ENCODE data around the gene TCF7L2. TPM values are rescaled to one million over a fixed set of nuclear protein-coding genes. Genes with fewer than 3 reads are reported as not detected.

TCF7L2 gene
- total RNA-seq, 2 experiments from 2014 or later = 0.26 to 0.42 TPM

GRCh38 chr10:113175756-113176651, 226.0 kb downstream of the TCF7L2 start:
- H3K27ac Mint-ChIP-seq = no peak overlapping the region
- ChIA-PET POLR2A (no interaction called here), CTCF (no interaction called here)
- no peaks in the 10 kb centered on the region for H3K9me3 Mint-ChIP-seq (ENCODE audit: insufficient read depth)
- no peak for ATAC-seq
- no peaks in the 10 kb centered on the region for H3K36me3 Mint-ChIP-seq (ENCODE audit: low read depth)
- H3K4me3 Mint-ChIP-seq = no peak overlapping the region
- no peaks in the 10 kb centered on the region for H3K27me3 Mint-ChIP-seq (ENCODE audit: low read depth)
- no peaks in the 10 kb centered on the region for H3K4me1 Mint-ChIP-seq (ENCODE audit: low read depth)
- no peak for DNase-seq

GRCh38 chr10:113176652-113177155, 226.7 kb downstream of the TCF7L2 start:
- CTCF ChIA-PET = no interaction called here
- H3K27me3 Mint-ChIP-seq (ENCODE audit: low read depth) = no peaks in the 10 kb centered on the region
- POLR2A ChIA-PET = no interaction called here
- no peaks in the 10 kb centered on the region for H3K4me1 Mint-ChIP-seq (ENCODE audit: low read depth)
- H3K4me3 Mint-ChIP-seq = no peak overlapping the region
- no peaks in the 10 kb centered on the region for H3K36me3 Mint-ChIP-seq (ENCODE audit: low read depth)
- DNase-seq = no peak
- no peak for ATAC-seq
- no peak overlapping the region for H3K27ac Mint-ChIP-seq
- no peaks in the 10 kb centered on the region for H3K9me3 Mint-ChIP-seq (ENCODE audit: insufficient read depth)

- DNase-seq (no peak), ATAC-seq (no peak)
- no peak overlapping the region for H3K27ac Mint-ChIP-seq
- no peaks in the 10 kb centered on the region for H3K36me3 Mint-ChIP-seq (ENCODE audit: low read depth)
- CTCF ChIA-PET = interaction anchor here (0.6 kb wide), 1 partner anchor 138 kb away, joined by 3 read pairs; no protein-coding TSS in a partner anchor
- no peaks in the 10 kb centered on the region for H3K4me1 Mint-ChIP-seq (ENCODE audit: low read depth)
- H3K4me3 Mint-ChIP-seq = no peak overlapping the region
- no peaks in the 10 kb centered on the region for H3K9me3 Mint-ChIP-seq (ENCODE audit: insufficient read depth)
- POLR2A ChIA-PET = no interaction called here
- no peaks in the 10 kb centered on the region for H3K27me3 Mint-ChIP-seq (ENCODE audit: low read depth)
Measured at GRCh38 chr10:113177156-113177935, 227.3 kb downstream of the TCF7L2 start.

- Mint-ChIP-seq H3K27me3 (ENCODE audit: low read depth) (no peaks in the 10 kb centered on the region), H3K36me3 (ENCODE audit: low read depth) (no peaks in the 10 kb centered on the region), H3K9me3 (ENCODE audit: insufficient read depth) (no peaks in the 10 kb centered on the region), H3K4me1 (ENCODE audit: low read depth) (no peaks in the 10 kb centered on the region), H3K27ac (no peak overlapping the region), H3K4me3 (no peak overlapping the region)
- no peak for ATAC-seq
- DNase-seq = no peak
- CTCF ChIA-PET = interaction anchor here (0.6 kb wide), 1 partner anchor 138 kb away, joined by 3 read pairs; no protein-coding TSS in a partner anchor
- POLR2A ChIA-PET = no interaction called here
Measured at GRCh38 chr10:113177936-113178335, 227.9 kb downstream of the TCF7L2 start.

- H3K4me1 Mint-ChIP-seq (ENCODE audit: low read depth) = no peaks in the 10 kb centered on the region
- no peak overlapping the region for H3K4me3 Mint-ChIP-seq
- ChIA-PET CTCF (no interaction called here), POLR2A (no interaction called here)
- no peak overlapping the region for H3K27ac Mint-ChIP-seq
- ATAC-seq (no peak), DNase-seq (no peak)
- H3K27me3 Mint-ChIP-seq (ENCODE audit: low read depth) = no peaks in the 10 kb centered on the region
- no peaks in the 10 kb centered on the region for H3K36me3 Mint-ChIP-seq (ENCODE audit: low read depth)
- no peaks in the 10 kb centered on the region for H3K9me3 Mint-ChIP-seq (ENCODE audit: insufficient read depth)
Measured at GRCh38 chr10:113178771-113179170, 228.7 kb downstream of the TCF7L2 start.

- no peaks in the 10 kb centered on the region for H3K36me3 Mint-ChIP-seq (ENCODE audit: low read depth)
- H3K9me3 Mint-ChIP-seq (ENCODE audit: insufficient read depth) = no peaks in the 10 kb centered on the region
- POLR2A ChIA-PET = no interaction called here
- DNase-seq = no peak
- no peak for ATAC-seq
- H3K4me1 Mint-ChIP-seq (ENCODE audit: low read depth) = no peaks in the 10 kb centered on the region
- no peak overlapping the region for H3K4me3 Mint-ChIP-seq
- no peak overlapping the region for H3K27ac Mint-ChIP-seq
- H3K27me3 Mint-ChIP-seq (ENCODE audit: low read depth) = no peaks in the 10 kb centered on the region
- CTCF ChIA-PET = no interaction called here
Measured at GRCh38 chr10:113179265-113179664, 229.2 kb downstream of the TCF7L2 start.

- H3K4me3 Mint-ChIP-seq = no peak overlapping the region
- no peaks in the 10 kb centered on the region for H3K36me3 Mint-ChIP-seq (ENCODE audit: low read depth)
- no peaks in the 10 kb centered on the region for H3K4me1 Mint-ChIP-seq (ENCODE audit: low read depth)
- CTCF ChIA-PET = no interaction called here
- ATAC-seq = no peak
- DNase-seq = no peak
- POLR2A ChIA-PET = no interaction called here
- H3K9me3 Mint-ChIP-seq (ENCODE audit: insufficient read depth) = no peaks in the 10 kb centered on the region
- H3K27me3 Mint-ChIP-seq (ENCODE audit: low read depth) = no peaks in the 10 kb centered on the region
- H3K27ac Mint-ChIP-seq = no peak overlapping the region
Measured at GRCh38 chr10:113179966-113180365, 229.9 kb downstream of the TCF7L2 start.

GRCh38 chr10:113180401-113181154, 230.5 kb downstream of the TCF7L2 start:
- CTCF ChIA-PET = no interaction called here
- ATAC-seq = no peak
- no peak overlapping the region for H3K4me3 Mint-ChIP-seq
- no peak overlapping the region for H3K27ac Mint-ChIP-seq
- POLR2A ChIA-PET = no interaction called here
- H3K4me1 Mint-ChIP-seq (ENCODE audit: low read depth) = no peaks in the 10 kb centered on the region
- no peaks in the 10 kb centered on the region for H3K36me3 Mint-ChIP-seq (ENCODE audit: low read depth)
- no peaks in the 10 kb centered on the region for H3K27me3 Mint-ChIP-seq (ENCODE audit: low read depth)
- no peaks in the 10 kb centered on the region for H3K9me3 Mint-ChIP-seq (ENCODE audit: insufficient read depth)
- no peak for DNase-seq

GRCh38 chr10:113182154-113182553, 232.1 kb downstream of the TCF7L2 start:
- H3K4me3 Mint-ChIP-seq = no peak overlapping the region
- POLR2A ChIA-PET = no interaction called here
- no peak for DNase-seq
- no peaks in the 10 kb centered on the region for H3K4me1 Mint-ChIP-seq (ENCODE audit: low read depth)
- no peak for ATAC-seq
- no peaks in the 10 kb centered on the region for H3K36me3 Mint-ChIP-seq (ENCODE audit: low read depth)
- H3K27me3 Mint-ChIP-seq (ENCODE audit: low read depth) = no peaks in the 10 kb centered on the region
- CTCF ChIA-PET = no interaction called here
- no peaks in the 10 kb centered on the region for H3K9me3 Mint-ChIP-seq (ENCODE audit: insufficient read depth)
- no peak overlapping the region for H3K27ac Mint-ChIP-seq

- Mint-ChIP-seq H3K4me1 (ENCODE audit: low read depth) (no peaks in the 10 kb centered on the region), H3K27me3 (ENCODE audit: low read depth) (no peaks in the 10 kb centered on the region), H3K27ac (no peak overlapping the region), H3K9me3 (ENCODE audit: insufficient read depth) (no peaks in the 10 kb centered on the region), H3K36me3 (ENCODE audit: low read depth) (no peaks in the 10 kb centered on the region), H3K4me3 (no peak overlapping the region)
- ATAC-seq (no peak), DNase-seq (no peak)
- CTCF ChIA-PET = no interaction called here
- POLR2A ChIA-PET = no interaction called here
Measured at GRCh38 chr10:113183573-113183972, 233.5 kb downstream of the TCF7L2 start.

GRCh38 chr10:113187063-113187777, 237.2 kb downstream of the TCF7L2 start:
- Mint-ChIP-seq H3K36me3 (ENCODE audit: low read depth) (no peaks in the 10 kb centered on the region), H3K4me3 (no peak overlapping the region), H3K9me3 (ENCODE audit: insufficient read depth) (no peaks in the 10 kb centered on the region), H3K27ac (no peak overlapping the region), H3K27me3 (ENCODE audit: low read depth) (no peaks in the 10 kb centered on the region), H3K4me1 (ENCODE audit: low read depth) (no peaks in the 10 kb centered on the region)
- DNase-seq (no peak), ATAC-seq (no peak)
- ChIA-PET CTCF (no interaction called here), POLR2A (interaction anchor here (0.5 kb wide), 1 partner anchor 493 kb away, joined by 3 read pairs; no protein-coding TSS in a partner anchor)

Measured in activated CD8-positive, alpha-beta T cell treated with anti-CD3 and anti-CD28 coated beads, Interleukin-2, amount 10 ng/mL, durations not matched to agents 7 days and 5 days (primary cell).